Right renal cortex interstitium (tissue), 3 donors: ENCODE measurements around the gene CDC42SE1. TPM values are rescaled to one million over a fixed set of nuclear protein-coding genes. Genes with fewer than 3 reads are reported as not detected.

Experiments used
- DNase-seq, 3 donors: peaks; one replicate each; pipeline ENCODE4 v3.0.0-alpha.2; 2013; ENCODE audit warnings: low read depth in 3 of 3, low spot score in 2 of 3
- polyA plus RNA-seq, 3 donors: library from polyadenylated mRNA; unstranded; fragments of 120-200 nt; gene quantifications; one replicate each; pipeline ENCODE4 v1.2.1, GENCODE V29; 2013; ENCODE audit not compliant: insufficient read length in 3 of 3

The CDC42SE1 gene
- polyA plus RNA-seq, 3 donors = 73.6 to 76.2 (median 73.8) TPM

DNA sequence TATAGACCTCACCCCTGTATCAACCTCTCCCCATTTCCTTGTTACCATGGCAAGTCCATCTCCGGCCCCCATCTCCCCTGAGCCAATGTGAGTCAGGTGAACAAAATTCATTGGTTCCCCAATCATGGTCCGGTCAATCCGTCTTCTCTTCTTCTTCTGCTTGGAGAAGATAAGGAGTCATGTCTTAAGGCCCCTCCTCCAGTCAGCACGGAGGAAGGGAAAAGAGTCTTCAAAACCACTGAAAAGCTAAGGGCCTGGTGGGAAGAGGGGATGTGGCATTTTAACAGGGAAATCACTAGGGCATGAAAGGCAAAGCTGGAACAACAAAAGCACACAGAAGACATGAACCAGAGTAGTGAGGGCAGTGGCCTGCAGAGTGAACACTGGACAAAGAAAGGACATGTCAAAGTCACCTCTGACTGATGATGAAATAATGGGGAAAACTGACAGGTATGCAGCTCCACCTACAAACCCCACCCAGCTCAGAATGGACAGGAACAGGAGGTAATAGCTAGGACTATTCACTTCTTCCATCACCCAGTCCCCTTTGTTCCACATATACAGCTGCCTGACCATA is 4.4 kb downstream of the CDC42SE1 start:
- no peak for DNase-seq

DNA sequence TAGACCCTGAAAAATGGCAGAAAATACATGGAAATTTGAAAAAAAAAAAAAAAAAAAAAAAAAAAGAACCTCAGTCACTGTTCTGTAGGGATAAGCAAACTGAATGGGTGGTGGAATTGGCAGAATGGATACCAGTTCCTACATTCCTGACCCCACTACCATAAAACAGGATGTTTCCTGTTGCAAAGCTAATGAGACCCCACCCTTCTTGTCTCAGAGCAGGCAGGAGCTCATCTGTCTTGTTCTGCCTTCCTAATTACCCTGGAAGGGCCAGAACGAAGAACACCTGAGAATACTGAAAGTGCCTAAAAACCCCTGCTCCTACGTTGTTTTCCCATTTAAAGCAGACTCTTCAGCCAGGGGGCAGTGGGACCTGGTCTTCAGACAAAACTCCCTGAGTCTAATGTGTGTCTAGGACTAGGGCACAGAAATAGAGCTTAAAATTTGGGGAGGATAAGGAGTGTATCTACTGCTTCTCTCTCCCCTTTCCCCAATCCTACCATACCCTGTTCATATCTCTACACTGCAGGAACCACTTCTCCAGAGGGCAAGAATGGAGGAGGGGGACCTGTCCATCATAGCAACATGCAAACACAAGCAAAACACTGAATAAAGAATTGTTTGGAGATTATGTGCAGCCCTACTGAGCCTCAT is 7.9 kb downstream of the CDC42SE1 start:
- no peak for DNase-seq

DNA sequence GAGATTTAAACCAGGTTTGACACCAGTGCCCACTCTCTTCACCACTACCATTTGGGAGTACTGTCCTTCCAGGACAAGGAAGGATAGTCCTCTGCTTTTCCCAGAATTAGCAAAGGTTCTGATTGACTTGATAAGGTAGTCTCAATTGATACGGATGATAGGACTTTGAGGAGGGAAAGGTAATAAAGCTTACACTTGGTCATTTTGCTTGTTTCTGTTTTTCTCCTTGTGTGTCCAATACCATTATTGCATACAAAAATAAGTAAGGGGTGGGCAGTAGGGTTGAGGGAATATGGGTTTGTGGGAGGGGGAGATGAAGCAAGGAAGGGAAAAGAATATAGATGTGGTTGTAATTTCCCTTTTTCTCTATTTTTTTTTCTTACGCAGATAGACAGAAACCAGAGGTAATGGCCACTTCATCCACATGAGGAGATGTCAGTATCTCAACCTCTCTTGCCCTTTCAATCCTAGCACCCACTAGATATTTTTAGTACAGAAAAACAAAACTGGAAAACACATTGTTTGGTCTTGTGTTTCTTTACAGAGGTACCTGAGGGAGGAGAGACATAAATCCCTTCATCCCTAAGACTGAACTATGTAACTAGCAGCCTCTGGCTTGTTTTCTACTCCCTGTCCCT is 9.3 kb downstream of the CDC42SE1 start:
- no peak for DNase-seq

DNA sequence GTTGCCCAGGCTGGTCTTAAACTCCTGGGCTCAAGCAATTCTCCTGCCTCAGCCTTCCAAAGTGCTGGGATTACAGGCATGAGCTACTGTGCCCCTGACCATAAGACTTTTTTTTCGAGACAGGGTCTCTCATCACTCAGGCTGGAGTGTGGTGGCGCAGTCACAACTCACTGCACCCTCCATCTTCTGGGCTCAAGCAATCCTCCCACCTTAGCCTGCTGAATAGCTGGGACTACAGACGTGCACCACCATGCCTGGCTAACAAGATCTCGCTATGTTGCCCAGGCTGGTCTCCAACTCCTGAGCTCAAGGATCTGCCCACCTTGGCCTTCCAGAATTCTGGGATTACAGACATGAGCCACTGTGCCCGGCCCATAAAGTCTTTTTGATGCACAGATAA is 10.0 kb downstream of the CDC42SE1 start:
- no peak for DNase-seq

DNA sequence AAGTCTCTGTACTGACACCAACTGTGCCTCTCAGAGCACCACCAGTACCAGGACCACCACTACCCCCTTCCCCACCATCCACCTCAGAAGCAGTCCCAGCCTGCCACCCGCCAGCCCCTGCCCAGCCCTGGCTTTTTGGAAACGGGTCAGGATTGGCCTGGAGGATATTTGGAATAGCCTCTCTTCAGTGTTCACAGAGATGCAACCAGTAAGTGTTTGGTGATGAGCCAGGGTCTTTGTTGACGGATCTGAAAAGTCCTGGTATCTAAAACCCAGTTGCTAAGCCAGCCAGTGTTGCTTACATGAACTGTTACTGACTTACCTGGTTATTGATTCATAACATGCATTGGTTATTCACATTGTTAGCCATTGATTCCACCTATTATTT is 10.8 kb downstream of the CDC42SE1 start:
- no peak for DNase-seq

DNA sequence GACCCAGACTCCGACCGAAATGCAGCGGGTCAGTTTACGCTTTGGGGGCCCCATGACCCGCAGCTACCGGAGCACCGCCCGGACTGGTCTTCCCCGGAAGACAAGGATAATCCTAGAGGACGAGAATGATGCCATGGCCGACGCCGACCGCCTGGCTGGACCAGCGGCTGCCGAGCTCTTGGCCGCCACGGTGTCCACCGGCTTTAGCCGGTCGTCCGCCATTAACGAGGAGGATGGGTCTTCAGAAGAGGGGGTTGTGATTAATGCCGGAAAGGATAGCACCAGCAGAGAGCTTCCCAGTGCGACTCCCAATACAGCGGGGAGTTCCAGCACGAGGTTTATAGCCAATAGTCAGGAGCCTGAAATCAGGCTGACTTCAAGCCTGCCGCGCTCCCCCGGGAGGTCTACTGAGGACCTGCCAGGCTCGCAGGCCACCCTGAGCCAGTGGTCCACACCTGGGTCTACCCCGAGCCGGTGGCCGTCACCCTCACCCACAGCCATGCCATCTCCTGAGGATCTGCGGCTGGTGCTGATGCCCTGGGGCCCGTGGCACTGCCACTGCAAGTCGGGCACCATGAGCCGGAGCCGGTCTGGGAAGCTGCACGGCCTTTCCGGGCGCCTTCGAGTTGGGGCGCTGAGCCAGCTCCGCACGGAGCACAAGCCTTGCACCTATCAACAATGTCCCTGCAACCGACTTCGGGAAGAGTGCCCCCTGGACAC is 11.3 kb downstream of the CDC42SE1 start:
- peak; percentile 44 to 61 (median 48) for DNase-seq

DNA sequence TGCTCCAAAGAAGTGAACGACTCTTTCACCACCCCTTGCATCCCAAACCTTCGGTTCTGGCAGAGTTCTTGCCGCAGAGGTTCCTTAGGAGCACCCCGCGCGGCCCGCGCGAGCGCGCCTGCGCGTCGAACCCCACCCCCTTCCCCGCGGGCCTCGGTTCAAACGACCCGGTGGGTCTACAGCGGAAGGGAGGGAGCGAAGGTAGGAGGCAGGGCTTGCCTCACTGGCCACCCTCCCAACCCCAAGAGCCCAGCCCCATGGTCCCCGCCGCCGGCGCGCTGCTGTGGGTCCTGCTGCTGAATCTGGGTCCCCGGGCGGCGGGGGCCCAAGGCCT is 11.9 kb downstream of the CDC42SE1 start, which contains the start of gene C1orf56:
TSS of gene C1orf56 (plus strand) at position 161 of the 334 bp plus-strand sequence. CDS start at position 258, 97 bp downstream.
- DNase-seq = peak; percentile 47 to 72 (median 65)

DNA sequence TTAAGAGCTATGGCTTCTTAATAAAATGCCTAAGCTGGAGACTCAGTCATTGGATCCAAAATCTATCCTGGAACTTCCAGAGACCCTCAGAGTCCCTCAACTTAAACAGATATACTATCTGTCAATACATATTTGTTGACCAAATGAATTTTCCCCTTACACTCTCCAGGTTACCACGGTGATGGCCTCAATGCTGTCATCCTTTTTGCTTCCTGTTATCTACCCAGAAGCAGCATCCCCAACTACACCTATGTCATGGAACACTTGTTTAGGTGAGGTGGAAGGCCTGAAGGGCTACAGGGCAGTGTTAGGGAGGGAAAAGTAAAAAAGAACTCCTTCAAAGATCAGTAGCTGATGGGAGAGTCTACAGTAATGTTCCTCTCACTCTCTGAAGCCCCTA is 16.3 kb downstream of the CDC42SE1 start:
- no peak for DNase-seq

DNA sequence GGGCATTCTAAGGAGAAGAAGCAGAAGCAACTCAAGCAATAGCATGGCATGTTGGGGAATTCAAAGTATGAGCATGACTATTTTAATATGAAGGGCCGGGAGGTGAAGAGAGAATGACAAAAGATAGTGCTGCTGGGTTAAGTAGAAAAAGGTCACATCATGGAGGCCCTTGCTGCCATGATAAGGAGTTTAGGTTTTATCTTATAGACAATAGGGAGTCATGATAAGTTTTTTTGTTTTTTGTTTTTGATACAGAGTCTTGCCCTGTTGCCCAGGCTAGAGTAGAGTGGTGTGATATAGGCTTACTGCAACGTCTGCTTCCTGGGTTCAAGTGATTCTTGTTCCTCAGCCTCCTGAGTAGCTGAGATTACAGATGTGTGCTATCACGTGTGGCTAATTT is 19.9 kb downstream of the CDC42SE1 start:
- no peak for DNase-seq

DNA sequence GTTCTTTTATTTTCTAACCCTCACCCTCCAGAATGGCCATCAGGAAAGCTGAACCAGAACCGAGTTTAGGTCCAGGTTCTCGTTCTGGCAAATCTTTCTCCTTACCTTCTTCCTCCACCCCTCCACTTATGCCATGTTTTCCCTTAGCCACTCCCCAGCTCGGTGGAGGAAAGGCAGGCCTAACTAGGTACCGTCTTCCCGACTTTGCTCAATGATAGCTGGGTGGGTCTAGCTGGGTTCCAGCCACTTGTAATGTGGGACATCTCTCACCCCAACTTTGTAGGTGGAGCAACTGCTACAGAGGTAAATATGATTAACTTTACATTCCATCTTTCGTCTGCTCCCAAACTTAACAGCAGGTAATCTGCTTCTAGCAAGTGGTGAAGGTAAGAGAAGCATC is 22.4 kb downstream of the CDC42SE1 start:
- no peak for DNase-seq

DNA sequence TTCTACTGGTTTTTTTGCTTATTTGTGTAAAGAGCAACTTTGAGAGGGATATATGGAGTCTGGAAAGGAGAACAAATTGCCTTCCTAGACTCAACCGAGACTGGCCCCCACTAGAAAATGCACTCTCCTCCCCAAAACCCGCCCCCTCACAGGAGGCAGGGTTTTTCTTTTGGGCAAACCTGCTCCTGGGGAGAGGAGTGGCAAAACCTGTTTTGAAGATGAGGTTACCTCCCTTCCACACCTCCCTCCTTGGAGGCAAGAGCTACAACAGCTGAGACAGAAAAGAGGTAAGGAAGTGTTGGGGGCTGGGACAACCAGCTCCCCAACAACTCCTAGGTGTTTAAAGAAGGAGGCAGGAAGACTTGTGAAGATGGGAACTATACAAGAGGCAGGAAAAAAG is 23.1 kb downstream of the CDC42SE1 start, which contains the start of gene BNIPL:
TSS of gene BNIPL (plus strand) at position 231 of the 400 bp plus-strand sequence. CDS start at position 371, 140 bp downstream.
- DNase-seq = no peak

DNA sequence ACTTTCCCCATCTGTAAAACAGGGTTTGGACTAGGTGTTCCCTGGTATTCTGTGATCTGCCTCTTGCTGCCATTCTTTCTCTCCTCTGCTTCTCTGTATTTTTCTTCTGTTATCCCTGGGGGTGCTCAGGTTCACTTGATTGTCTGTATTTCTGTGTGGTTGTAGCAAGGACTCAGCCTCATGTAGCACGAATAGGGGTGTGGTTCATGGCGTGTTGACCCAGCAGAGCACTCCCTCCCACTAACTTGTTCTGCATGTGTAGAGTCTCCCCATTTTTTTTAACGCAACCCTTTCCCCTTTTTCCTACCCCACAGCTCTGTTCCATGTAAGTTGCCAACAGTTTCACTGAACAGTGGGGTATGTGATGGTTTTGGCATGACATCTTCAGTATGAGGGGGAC is 24.3 kb downstream of the CDC42SE1 start:
- DNase-seq = no peak

DNA sequence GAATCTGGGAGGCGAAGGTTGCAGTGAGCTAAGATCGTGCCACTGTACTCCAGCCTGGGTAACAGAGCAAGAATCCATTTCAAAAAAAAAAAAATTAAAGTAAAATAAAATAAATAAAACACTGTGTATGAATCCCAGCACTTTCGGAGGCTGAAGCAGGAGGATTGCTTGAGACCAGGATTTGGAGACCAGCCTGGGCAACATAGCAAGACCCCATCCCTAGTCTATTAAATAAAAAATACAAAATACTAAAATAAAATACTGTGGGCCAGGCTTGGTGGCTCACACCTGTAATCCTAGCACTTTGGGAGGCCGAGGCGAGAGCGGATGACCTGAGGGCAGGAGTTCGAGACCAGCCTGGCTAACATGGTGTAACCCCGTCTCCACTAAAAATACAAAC is 27.3 kb downstream of the CDC42SE1 start:
- no peak for DNase-seq

DNA sequence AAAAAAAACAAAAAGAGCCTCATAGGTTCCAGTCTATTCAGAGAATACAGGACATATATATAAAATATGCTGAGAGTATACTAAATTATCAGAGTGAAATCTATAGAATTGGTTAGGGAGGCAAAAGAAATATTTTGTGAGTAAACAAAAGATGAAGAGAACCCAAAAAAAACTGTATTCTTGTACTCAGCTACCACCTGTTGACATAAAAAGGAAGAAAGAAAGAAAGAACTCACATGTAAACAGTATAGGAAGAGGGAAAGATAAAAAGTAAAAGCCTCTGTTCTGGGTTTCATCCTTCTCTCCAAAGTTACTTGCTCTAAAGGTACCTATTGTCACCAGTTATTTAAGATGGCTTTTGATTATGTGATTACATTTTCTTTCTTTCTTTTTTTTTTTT is 33.0 kb downstream of the CDC42SE1 start:
- DNase-seq = no peak

DNA sequence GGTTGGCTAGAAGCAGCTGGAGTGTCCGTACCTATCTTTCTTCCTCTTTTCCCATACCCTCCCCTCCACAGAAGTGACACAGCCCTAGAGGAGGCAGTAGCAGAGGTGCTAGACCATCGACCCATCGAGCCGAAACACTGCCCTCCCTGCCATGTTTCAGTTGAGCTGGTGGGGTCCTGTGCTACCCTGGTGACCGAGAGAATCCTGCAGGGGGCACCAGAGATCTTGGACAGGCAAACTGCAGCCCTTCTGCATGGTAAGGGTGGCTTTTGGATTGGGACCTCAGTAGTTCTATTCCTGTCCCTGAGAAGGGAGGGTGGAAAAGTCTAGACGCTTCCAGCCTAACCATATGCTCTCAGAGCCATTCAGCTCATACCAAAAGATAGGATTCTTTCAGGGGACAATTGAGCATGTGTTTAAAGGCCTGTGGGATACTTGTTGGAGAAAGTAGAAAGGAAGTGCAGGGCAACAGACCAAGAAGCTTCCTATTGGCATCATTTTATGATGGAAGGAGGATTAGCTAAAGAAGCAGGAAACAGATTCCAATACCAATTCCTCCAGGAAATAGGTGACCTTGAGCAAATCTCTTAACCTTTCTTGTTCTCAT is 34.8 kb downstream of the CDC42SE1 start:
- DNase-seq = no peak

DNA sequence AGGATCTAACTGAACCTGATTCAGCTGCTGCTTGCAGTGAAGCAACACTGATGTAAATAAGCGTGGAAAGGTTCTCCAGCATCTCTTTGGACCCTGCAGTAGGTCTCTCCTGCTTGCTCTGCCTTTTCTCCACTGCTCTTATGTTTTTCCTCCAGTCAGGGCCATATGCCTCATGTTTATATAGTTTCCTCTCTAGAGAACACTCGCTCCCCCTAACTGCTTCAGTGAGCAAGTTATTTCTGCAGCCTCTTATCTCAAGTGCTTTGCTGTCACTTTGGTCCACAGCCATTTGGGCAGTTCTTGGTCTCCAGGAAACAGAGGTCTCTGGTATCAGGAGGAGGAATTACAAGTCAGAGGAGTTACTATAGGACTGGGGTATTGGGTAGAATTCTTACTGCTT is 45.9 kb downstream of the CDC42SE1 start:
- DNase-seq = peak in 1 of 3 donors; percentile 49

DNA sequence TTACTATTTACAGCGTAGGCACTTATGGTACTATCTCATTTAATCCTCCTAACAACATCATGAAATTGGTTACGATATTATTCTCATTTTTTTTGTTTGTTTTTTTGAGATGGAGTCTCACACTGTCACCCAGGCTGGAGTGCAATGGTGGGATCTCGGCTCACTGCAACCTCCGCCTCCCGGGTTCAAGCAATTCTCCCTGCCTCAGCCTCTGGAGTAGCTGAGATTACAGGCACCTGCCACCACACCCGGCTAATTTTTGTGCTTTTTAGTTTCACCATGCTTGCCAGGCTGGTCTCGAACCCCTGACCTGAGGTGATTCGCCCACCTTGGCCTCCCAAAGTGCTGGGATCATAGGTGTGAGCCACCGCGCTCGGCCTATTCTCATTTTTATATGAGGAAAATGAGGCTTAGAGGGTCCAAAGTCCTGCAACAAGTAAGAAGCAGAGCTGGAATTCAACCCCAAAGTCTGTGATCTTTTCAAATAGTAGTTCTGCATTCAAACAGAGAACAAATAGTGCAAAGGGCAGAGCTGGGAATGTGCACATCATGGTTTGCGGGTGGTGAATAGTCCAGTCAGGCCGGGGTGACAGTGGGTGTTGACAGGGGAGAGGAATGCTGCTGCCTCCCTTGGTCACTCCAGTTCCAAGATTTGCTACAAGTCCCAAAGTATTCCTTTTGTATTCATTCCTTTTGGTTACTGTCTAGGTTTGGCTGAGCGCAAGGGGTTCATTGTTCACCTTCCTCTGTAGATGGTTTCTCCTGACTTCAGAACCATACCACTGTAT is 46.5 kb downstream of the CDC42SE1 start:
- DNase-seq = no peak

DNA sequence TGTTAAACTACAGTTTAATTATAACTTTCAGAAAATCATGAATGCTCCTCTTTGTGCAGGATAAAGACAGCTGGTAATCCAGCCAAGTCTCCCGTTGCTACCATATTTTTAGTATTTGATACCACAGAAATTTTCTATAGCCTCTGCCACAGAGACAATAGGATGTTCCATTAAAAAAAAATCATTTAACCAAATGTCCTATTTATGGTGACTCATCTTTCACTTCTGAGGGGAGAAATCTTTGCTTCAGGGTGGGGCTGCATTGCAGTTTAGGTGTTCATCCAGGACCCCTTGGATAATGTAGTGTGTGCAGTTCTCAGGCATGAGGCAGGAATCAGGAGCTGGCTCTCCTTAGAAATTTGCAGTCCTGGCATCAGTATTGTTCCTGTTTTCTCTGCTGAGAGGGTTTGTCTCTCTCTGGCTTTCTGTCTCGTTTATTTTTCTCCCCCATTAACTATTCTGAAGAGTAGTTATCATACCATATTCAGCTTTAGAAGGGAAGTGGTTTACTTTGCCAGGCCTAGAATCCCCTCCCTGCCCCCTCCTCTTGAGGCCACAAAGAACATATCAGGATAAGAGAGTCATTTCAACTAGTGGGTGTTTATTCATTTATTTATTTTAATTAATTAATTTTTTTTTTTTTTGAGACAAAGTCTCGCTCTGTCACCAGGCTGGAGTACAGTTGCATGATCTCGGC is 48.1 kb downstream of the CDC42SE1 start:
- no peak for DNase-seq

DNA sequence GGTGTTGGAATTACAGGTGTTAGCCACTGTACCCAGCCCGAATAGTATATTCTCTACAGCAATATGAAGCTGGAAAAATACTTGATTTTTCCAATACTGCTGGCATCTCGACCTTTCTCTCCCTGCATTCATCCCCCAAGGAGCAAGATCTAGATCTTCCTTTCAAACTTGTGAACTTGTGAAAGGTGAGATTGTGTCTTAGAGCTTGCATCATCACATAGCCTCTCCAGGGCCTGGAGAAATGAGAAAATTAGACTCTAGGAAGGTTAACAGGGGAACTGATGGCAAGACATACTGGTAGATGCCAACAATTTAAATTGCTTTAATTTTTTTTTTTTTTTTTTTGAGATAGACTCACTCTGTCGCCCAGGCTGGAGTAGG is 49.1 kb downstream of the CDC42SE1 start:
- DNase-seq = no peak
